ENCODE results near the gene GOLT1A.

DNA sequence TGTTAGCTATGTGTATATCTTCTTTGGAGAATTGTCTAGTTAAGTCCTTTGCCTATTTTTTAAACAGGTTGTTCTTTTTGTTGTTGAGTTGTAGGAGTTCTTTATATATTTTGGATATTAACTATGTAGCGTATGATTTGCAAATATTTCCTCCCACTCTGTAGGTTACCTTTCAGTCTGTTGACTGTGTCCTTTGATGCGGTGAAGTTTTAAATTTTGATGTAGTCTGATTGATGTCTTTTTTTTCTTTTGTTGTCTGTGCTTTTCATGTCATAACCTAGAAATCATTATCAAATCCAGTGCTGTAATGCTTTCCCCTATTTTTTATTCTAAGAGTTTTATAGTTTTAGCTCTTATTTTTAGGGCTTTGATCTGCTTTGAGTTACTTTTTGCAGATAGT, 8.8 kb downstream of the GOLT1A start:
- TF ChIP-seq, protein P1, sequence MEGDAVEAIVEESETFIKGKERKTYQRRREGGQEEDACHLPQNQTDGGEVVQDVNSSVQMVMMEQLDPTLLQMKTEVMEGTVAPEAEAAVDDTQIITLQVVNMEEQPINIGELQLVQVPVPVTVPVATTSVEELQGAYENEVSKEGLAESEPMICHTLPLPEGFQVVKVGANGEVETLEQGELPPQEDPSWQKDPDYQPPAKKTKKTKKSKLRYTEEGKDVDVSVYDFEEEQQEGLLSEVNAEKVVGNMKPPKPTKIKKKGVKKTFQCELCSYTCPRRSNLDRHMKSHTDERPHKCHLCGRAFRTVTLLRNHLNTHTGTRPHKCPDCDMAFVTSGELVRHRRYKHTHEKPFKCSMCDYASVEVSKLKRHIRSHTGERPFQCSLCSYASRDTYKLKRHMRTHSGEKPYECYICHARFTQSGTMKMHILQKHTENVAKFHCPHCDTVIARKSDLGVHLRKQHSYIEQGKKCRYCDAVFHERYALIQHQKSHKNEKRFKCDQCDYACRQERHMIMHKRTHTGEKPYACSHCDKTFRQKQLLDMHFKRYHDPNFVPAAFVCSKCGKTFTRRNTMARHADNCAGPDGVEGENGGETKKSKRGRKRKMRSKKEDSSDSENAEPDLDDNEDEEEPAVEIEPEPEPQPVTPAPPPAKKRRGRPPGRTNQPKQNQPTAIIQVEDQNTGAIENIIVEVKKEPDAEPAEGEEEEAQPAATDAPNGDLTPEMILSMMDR (IDR thresholded peaks at IDR 0.05) = no peak
- no peak for TF ChIP-seq POLR2A (IDR thresholded peaks at IDR 0.05)
